ELF-1 (cell line): ENCODE data around the gene TLX1.

Source experiments
- DNase-seq: peaks from one replicate; pipeline ENCODE4 v3.0.0-alpha.2; 2016; ENCODE audit warnings: low read depth, low spot score

Gene TLX1

DNA sequence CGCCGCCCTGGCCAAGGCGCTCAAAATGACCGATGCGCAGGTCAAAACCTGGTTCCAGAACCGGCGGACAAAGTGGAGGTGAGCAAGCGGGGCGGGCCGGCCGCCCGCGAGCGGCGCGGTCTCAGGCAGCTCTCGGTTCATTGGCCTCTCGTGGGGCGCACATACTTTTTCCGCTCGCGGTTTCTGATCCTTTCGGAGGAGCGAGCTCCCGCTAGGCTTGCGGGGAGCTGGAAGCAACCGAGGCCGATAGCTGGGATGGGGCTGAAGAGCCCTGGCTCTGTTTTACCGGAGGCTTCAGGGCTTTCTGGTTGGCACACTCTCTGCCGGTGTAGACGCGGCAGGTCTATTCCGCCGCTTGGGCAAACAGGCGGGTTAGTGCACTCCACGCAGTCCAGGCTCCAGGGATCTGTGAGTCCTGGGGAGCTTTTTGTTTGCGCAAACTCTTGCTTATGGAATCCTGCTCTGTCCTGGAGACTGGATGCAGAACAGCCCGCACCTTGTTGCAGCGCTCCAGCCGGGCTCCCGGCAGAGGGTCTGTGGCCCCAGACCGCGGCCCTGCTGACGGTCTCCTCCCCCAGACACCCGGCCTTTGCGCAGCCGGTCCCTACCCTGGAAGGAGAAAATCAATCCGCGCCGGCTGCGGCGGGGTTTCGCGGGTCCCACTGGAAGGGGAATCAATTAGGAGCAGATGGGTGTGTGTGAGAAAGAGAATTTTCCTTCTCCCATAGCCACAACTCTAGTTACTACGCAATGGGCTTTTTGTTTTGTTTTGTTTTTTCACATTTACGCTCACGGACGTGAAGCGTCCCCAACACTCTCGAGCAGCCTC lies 3.4 kb downstream of the TLX1 start:
- peak; percentile 50 for DNase-seq

DNA sequence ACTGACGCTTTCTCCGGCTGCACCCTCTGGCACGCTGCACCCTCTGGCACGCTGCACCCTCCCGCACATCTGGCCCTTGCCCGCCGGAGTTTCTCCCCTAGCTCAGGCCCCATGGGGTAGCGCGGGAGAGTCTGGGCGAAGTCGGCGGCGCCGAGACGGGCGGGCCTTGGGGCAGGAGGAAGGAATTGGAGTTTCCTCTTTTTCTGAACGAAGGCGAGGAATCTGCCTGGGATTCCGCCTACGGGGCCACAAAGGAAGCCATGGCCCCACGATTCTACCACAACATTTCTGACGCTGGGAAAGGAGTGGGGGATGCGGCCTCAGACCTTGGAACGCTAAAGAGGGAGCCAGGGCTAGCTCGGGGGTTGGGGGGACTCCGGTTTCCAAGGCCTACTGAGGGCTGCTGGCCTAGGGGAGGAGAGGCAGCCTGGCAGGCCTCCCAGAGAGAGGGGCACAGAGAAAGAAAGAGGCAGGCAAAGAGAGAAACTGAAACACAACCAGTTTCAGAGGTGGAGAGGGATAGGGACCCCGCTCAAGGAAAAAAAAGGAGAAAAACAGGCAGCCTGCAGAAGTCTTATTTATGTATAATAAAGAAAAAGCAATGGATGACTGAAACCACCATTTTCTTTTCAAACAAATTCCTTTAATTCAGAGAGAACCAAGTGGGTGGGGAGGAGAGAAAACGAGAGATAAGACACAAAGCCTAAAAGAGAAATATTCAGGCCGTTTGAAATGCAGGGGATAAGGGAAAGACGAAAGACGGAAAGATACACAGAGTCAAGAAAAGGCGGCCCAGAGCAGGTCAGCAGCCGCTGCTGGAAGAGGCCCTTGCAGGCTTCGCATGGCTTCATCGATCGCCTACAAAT lies 4.3 kb downstream of the TLX1 start:
- peak; percentile 33 for DNase-seq

DNA sequence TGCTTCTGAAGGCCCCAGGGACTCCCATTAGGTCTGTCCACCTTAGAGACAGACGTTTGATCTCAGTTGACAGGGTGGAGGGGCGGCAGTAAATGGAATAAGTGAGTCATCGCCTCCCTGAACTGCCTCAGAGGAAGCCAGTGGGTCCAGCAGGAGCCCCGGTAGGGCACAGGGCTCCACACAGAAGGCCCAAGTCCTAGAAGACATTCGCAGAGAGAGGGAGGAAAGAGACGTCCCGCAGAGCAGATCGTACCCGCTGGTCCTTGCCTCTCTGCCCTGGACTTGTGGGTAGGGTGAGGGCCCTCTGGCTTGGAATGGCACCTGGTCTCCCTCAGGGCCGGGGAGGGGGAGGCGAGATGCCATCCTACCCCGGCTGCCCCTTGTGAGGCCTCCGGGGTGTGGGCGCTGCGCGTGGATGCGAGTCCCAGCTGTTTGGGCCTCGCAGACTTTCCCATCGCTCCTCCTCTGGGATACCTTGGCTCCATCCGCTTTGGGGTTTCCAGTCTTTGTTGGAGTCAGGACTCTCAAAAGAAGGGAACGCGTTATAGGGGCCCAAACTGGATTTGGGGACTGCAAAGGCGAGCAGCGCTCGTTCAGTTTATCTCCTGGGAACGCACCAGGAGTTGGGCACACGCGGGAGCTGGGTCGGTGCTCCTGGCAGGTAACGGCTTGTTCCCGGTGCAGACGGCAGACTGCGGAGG lies 5.1 kb downstream of the TLX1 start:
- peak; percentile 68 for DNase-seq

DNA sequence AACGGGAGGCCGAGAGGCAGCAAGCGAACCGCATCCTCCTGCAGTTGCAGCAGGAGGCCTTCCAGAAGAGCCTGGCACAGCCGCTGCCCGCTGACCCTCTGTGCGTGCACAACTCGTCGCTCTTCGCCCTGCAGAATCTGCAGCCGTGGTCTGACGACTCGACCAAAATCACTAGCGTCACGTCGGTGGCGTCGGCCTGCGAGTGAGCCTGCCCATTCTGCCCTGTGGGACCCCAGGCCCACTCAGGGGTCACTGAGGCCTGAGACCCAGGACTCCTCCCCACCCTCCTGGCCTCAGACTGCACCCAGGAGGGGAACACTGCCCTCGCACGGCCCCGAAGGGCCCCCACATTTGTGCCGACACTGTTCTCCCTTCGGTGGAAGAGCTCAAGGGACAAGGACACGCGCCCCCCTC lies 5.6 kb downstream of the TLX1 start:
- no peak for DNase-seq

DNA sequence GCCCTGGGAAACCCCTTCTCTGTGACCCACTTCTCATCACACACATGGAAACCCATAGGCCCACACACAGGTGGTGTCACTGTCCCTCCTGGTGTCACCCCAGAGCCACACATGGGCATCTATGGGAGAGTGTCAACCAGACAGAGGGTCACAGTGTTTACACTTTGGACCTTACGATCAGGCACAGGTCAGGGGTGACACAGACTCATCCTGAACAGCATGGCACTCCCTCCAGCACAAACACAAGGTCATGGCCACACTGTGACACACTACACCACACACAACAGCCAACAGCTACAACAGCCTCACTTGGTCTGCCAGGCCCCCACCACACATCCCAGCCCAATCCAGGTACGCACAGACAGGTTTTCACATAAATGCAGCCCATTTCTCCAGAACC lies 6.2 kb downstream of the TLX1 start:
- no peak for DNase-seq

DNA sequence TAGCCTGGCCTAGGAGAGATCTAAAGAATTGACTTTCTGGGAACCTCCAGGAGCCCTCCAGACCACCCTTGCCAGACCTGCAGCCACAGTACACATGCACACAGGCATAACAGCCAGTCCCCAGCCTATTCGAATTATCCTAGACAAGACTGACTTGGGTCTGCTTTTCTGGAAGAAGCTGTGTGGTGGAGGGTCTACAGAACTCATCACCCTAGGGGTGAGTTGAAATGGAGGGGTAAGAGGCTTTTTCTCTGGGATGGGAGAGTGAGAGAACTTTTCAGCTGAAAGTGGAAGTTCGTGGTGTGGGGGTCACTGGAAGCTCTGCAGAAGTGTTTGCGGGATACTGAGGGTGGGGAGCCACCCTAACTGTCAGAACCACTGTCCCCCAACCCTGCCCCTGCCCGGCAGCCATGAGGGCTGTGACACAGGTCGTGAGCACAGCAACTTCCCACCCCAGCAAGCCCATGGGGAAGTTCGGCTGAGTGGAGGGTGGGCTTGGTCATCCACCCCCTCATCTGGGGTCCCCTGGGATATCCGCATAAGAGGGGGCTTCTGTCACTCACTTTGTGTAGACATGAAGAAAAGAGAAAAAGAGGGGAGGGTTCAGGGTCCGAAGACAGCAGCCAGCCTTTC lies 7.8 kb downstream of the TLX1 start:
- peak; percentile 17 for DNase-seq

DNA sequence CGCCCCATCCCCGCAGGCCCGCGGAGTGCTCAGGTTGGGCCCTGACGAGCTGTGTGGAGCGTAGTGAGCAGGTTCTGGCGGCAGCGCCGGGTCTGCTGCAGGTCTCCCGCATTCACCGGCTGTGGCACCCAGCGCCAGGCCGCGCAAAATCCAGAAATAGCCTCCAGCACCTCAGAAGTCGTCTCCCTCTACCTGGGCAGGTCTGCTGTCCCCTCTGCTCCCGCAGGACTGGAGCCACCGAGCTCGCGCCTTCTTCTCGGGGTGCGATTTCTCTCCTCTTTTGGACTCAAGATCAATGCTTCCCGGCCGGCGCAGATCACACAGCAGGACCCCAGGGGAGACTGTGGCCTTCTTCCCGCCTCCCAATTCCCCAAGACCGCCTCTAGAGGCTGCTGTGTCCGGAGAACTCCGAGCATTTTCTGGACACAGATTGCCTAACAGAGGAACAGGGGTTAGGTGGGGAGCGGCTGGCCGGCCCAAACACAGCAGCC lies 8.4 kb downstream of the TLX1 start:
- peak; percentile 66 for DNase-seq

DNA sequence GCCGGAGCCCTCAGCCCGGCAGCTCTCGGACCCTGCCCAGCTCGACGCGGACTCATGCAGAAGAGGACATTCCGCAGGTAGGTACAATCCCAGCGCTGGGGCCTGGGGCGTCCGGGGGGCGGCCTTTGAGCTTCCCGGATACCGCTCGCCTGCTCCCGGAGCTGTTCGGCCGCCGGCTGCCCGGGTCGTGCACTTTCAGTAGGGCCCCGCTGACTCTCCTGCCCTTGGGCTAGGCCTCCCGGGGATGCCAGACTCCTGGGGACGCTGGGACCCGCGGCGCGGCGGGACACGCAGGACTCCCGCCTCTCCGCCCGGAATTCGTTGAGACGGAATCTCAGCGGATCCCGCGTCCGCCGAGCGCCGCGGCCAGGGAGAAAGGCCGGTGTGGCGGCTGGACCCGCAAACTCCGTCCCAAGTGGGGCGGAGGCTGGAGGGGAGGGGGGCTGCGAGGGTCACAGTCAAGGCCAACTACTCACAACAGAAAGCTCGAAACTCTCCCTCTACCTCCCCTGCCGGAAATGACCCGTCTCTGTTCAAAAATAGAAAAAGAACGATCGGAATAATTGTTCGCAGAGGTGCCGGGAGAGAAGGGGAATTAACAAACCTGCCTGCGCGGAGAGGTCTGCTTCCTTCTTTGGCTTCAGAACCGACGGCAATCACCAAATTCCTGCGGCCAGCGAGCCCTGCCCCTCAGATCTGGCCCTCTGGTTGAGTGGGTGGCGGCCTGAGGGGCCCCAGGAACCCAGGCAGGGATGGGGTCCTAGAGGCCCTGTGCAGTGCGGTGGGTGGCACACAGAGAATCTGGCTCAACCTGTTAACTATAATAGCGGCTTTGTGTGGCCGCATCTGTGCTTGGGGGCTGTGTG lies 9.2 kb downstream of the TLX1 start:
- peak; percentile 61 for DNase-seq

DNA sequence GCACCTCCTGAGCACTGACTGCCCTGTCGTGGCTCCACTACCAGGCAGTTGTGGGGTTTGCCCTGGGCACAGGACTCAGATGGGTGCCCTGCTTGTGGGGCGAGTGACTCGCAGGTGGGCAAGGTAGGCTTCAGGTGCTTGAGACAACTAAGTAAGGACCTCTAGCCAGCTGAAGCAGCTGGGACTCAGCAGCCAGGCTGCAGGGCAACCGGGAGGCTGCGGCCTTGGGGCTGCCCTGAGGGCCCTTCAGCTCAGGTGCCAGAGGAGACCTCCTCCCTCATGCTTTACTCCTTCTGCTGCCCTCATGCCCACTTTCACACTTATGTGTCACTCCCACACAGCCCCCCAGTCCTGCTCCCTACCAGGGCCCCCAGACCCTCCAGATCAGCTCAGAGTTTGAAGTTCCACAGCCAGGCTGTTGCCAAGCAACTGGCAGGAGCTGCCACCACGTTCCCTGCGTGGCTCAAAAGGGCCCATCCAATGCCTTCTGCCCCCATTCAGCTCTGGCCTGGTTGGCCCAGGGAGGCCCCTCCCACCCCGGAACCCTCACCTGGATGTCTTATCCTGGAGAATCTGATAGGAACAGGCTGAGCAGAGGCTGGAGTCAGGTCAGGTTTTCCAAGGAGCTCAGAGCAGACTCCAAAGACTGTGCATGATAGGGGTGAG lies 10.0 kb downstream of the TLX1 start:
- DNase-seq, result no peak

DNA sequence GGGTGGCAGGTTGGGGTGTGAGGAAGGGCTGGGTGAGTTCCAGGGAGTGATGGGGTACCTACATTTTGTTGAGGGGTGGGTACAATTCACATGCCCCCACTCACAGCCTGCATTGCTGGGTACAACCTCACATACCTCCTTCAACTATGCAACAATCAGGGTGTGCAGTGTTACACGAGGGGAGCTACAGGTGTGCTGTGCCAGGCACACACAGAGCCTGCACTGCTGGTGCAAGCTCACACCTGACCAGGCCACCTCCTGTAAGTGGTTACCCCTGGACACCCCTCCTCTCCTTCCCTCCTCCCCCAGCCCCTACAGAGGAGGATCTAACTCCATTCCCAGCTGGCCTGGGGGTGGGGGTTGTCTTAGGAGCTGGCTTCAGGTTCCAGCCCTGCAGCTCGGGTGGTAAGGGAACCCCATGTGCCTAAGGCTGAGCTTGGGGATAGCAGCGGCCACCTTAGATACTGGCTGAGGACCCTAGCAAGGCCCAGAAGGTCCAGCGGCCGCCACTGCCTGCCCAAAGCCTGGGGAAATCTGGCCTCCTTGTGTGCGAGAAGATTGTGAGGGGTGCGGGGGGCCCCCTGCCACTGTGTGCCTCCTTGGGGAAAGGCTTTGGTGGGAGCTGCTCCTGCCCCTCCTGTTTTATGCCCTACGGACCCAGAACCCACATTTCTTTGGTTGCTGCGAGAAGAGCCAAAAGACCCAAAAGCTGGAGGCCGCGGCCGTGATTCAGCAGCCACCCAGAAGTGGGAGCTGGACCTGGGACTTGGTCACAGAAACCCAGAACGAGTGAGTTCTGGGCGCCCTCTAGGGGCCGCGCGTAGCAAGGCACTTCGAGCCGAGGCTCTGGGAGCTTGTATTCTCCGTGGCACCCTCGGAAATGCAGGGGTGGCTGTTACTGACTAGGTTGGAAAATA lies 10.8 kb downstream of the TLX1 start:
- DNase-seq, result peak; percentile 95

DNA sequence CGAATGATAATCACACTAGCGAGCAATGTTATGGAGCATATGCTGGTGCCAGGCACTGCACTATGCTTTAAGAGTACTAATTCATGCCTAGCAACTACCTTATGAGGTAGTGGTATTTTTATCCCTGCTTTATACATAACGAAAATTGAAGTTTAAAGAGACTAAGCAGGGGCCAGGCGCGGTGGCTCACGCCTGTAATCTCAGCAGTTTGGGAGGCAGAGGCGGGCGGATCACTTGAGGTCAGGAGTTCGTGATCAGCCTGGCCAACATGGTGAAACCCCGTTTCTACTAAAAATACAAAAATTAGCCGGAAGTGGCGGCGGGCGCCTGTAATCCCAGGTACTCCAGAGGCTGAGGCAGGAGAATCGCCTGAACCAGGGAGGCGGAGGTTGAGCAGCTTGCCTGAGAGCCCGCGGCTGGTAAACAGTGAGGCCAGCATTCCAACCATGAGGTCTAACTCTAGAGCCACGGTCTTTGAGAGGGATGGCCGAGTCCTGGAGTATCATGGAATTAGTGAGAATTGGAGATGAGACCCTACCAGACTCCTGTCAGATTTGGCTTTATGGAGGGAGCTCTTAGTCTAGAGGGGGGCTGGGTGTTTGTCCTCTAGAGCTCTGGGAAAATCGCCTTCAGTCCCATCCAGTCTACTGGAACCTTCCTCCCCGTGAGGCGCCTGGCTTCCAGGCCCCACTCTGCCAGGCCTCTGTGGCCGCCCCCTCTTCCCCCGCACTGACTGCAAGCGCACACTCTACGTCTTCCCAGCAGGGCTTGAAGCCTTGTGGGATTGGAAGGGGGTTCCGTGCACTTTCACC lies 11.6 kb downstream of the TLX1 start:
- DNase-seq, result peak; percentile 53

DNA sequence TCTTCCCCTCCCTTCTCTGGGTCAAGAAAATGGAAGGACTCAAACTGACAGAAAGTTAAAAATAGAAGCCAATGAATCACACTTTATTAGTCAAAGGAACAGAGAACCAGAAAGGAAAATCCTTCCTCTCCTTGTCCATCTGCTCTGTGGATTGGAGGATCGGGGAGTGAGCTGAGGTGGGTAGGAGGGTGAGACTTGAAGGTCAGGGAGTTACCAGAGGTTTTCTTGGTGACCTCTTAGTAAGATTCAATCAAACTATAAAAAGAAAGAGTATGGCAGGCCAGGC lies 12.2 kb downstream of the TLX1 start:
- DNase-seq, result no peak

DNA sequence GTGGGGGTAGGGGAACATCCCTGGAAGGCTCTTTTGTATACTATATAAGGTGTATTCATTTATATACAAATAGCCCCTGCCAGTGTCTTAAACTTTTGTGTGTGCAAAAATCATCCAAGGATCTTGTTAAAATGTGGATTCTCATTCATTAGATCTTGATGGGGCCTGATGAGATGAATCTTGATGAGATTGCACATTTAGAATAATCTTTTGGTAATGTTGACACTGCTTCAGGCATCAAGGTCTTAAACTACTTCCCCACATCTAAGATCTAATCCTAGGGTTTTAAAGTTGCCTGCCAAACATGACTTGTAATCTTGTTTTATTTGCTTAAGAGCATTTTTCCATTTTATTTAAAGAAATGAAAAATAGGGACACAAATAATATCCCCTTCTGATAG lies 13.0 kb downstream of the TLX1 start:
- no peak for DNase-seq

DNA sequence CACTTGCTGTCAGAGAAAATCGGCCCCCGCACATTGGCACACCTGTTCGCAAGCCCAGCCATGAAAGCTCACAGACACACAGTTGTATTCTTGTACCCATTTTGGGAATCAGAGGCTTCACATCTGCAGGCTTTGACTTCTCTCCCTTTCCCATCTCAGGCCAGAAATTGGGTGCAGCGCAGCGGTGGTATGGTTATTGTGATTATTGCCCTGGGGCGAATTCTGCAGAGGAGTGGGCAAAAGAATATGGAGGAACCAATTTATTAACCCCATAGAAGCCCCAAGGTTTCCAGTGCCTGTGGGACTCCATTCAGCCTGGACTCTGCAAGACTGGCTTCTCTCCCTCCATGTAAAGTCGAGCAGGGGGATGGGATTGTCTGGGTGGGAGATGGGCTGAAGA lies 14.0 kb downstream of the TLX1 start:
- no peak for DNase-seq

DNA sequence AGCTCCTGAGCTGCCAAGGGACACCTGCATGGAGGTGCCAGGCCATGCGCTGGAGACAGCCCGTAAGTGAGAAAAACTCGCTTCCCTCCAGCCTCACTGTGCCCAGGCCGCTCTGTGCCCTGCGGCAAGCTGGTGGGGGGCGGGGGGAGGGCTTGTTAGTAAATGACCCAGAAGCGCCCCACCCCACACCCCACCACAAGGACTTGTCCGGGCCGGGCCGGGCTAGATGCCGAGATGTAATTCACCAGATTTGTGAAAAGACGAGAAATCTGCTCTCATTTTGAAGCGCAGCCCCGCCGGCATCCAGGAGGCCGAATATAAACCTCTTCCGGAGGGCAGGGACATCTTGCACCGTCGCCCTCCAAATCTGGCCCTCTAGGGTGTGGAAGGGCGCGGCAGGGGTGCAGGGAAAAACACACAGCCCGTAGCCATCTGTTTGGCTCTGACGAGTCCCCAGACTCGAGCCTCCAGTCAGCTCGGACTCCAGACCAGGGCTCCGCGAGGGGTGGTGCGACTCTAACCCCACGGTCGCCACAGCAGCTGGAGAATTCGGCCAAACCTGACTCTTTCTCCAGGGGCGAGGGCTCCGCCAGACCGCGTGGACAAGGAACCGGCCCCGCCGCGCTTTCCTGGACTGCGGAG lies 14.8 kb downstream of the TLX1 start:
- no peak for DNase-seq

DNA sequence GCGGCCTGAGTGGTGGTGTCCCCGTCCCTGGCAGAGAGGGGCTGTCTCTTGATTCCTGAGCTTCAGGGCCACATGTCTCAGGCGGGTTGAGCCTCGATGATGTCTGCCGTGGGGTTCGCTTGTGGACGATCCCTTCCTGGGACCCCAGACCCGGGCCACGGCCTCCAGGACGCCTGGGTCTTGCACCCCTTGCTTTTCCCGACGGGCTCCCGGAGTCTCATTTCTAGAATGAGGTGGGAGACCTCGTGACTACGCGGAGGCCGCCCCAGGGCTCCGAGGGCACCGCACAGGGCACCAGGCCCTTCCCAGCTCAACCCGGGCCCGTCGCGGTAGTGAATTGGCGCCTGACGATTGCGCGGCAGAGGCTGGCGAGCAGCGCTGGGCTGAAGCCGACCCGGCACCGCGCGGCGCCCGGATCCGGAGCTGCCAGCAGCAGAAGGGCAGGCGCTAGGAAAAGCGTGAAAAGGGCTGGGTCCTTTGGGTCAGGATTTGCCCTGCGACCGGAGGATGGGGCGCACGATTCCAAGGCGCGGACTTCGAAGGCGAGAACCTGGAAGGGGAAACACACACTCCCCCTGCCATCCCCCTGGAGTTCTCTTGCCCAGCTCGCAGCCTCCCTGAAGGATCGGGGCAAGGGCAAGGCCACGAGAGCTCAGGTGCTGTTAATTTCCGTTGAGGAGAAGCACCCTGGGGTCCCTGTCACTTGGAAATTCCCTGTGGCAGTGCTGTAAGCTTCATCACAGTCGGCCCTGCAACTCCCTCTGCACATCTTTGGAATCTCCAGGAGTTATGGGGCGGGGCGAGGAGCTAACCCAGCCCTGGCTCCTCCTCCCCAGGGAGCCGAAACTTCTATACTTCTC lies 15.5 kb downstream of the TLX1 start:
- peak; percentile 59 for DNase-seq

DNA sequence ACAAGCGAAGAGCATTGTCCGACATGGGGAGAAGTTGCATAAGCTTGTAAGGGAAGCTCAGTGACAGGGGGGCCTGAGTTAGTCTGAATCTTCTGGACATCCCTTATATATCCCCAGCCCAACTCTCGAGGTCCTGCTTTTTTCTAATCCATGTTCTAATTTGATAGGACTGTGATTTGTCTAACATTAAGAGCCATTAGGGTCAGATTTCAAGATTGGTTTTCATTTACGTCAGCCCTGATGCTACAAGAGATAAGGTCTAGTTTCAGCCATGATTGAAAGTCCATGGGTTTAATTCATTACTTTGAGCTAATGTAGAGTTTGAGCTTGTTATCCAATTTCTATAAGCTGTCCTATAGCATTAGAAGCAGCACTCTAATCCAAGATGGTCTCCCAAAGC lies 20.3 kb downstream of the TLX1 start:
- DNase-seq, result no peak
